AG04450 (cell line): Measurements from ENCODE around the gene SEMA4D. TPM values are rescaled to one million over a fixed set of nuclear protein-coding genes. Genes with fewer than 3 reads are reported as not detected.

ENCODE experiments used
- CTCF ChIA-PET: fragments of 300-600, 350-600 bp; formaldehyde crosslinking; extraction: SDS; loops from one replicate; lab custom pipeline; 2022; ENCODE audit warnings: antibody characterized with exemption, inconsistent platforms; lab: Charles Lee
- POLR2A ChIA-PET: fragments of 350-600 bp; formaldehyde crosslinking; extraction: SDS; loops from one replicate; lab custom pipeline; 2021; ENCODE audit warnings: antibody characterized with exemption, inconsistent platforms; lab: Yijun Ruan, JAX
- DNase-seq: peaks from one replicate; pipeline ENCODE4 v3.0.0-alpha.2; 2011; ENCODE audit warnings: low read depth, low spot score
- H3K27ac ChIP-seq: one replicate; pipeline ENCODE4 v1.5.1; 2012; ENCODE audit warnings: low read depth, low read length, control low read depth
- H3K27me3 ChIP-seq: one replicate; pipeline ENCODE4 v1.6.0; 2012; ENCODE audit warnings: low read length; ENCODE audit not compliant: control insufficient read depth, insufficient read depth
- H3K4me3 ChIP-seq: 2 replicates; pipeline ENCODE4 v1.5.1; 2011; ENCODE audit warnings: mild to moderate bottlenecking, low read depth, low read length, control low read depth
- H3K9me3 ChIP-seq: 2 replicates; pipeline ENCODE4 v1.5.1; 2012; ENCODE audit warnings: low read length; ENCODE audit not compliant: control insufficient read depth, insufficient read depth
- CTCF ChIP-seq: IDR thresholded peaks from 2 replicates; pipeline ENCODE4 v1.5.1; 2011; ENCODE audit warnings: low read depth, low read length, control low read depth, inconsistent platforms
- polyA plus RNA-seq: library from polyadenylated mRNA; depleted of rRNA; stranded (reverse); fragments of >200 nt; gene quantifications from 2 replicates; pipeline ENCODE4 v1.2.3, GENCODE V29; 2011

SEMA4D gene
- polyA plus RNA-seq, 1 experiment, result 2.8 TPM

- H3K27ac ChIP-seq, result no peak overlapping the region
- POLR2A ChIA-PET, result no interaction called here
- DNase-seq, result no peak
- no peak for TF ChIP-seq CTCF
- CTCF ChIA-PET, result interaction anchor here (0.8 kb wide), 1 partner anchor 139 kb away, joined by 3 read pairs; no protein-coding TSS in a partner anchor
- peaks cover 10% of the 10 kb centered on the region for H3K9me3 ChIP-seq
- H3K4me3 ChIP-seq, result no peak overlapping the region
- H3K27me3 ChIP-seq, result peaks cover 5% of the 10 kb centered on the region
These were observed 87.9 kb downstream of the SEMA4D start for GRCh38 chr9:89410022-89410421.

GRCh38 chr9:89409466-89409865 is 88.4 kb downstream of the SEMA4D start:
- POLR2A ChIA-PET, result no interaction called here
- Histone ChIP-seq H3K9me3 (peaks cover 10% of the 10 kb centered on the region), H3K4me3 (no peak overlapping the region), H3K27ac (no peak overlapping the region), H3K27me3 (peaks cover 5% of the 10 kb centered on the region)
- DNase-seq, result no peak
- TF ChIP-seq CTCF, result no peak
- CTCF ChIA-PET, result no interaction called here

- TF ChIP-seq CTCF, result no peak
- Histone ChIP-seq H3K4me3 (no peak overlapping the region), H3K27ac (no peak overlapping the region), H3K9me3 (peaks cover 10% of the 10 kb centered on the region), H3K27me3 (peaks cover 5% of the 10 kb centered on the region)
- no peak for DNase-seq
- ChIA-PET POLR2A (no interaction called here), CTCF (no interaction called here)
These were observed 89.2 kb downstream of the SEMA4D start for GRCh38 chr9:89408628-89409101.

- POLR2A ChIA-PET, result no interaction called here
- no peak for TF ChIP-seq CTCF
- CTCF ChIA-PET, result interaction anchor here (1.2 kb wide), 1 partner anchor 142 kb away, joined by 5 read pairs; no protein-coding TSS in a partner anchor
- H3K27me3 ChIP-seq, result peaks cover 4% of the 10 kb centered on the region
- H3K9me3 ChIP-seq, result peaks cover 10% of the 10 kb centered on the region
- H3K27ac ChIP-seq, result no peak overlapping the region
- H3K4me3 ChIP-seq, result no peak overlapping the region
- no peak for DNase-seq
These were observed 90.8 kb downstream of the SEMA4D start for GRCh38 chr9:89407070-89407469.

- ChIA-PET POLR2A (no interaction called here), CTCF (interaction anchor here (0.8 to 1.2 kb wide), 2 partner anchors 87 to 143 kb away, joined by 3 to 5 read pairs; partner anchors contain the start of gene SECISBP2)
- DNase-seq, result no peak
- no peak for TF ChIP-seq CTCF
- Histone ChIP-seq H3K9me3 (peaks cover 4% of the 10 kb centered on the region; the same call in 1 of the 2 replicates), H3K27me3 (no peaks in the 10 kb centered on the region), H3K4me3 (no peak overlapping the region), H3K27ac (no peak overlapping the region)
These were observed 92.1 kb downstream of the SEMA4D start for GRCh38 chr9:89405826-89406225.
